Measurements from ENCODE around the gene MYO1E.

The MYO1E gene

DNA sequence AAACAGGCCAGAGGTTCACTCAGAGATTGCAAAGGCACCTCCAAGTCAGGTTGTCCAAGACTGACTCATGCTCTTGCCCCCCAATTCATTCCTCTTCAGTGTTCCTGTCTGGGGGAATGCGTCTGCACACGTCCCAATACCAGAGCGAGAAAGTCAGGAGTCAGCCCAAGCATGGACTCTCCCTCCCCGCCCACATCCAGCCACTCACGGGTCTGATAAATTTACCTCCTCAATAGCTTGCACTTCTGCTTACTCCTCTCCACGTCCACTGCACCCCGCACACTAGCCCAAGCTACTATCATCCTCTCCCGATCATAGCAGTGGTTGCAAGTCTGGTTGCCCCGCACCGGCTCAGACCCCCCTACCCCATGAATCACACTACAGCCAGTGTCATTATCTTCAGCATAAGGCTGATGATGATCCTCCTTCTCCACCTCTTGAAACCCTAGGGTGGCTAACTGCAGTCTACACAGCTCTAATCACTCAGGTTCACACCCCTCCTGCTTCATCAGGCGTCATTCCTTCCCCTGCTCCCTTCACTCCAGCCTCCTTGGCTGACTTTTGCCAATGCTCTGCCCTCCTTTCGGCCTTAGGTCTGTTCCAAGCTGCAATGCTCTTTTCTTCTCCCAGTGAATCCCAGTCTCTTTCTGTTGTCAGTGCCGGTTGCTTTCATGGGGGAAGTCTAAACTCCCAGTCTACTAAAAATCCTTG, 27.6 kb upstream of the MYO1E start:
- DNase-seq (ENCODE audit: low spot score): no peak
- in situ Hi-C loops (cut with MboI; ENCODE audit: low pct_unique_long_range_greater_than_20kb, low sequenced_read_pairs, unreplicated experiment): no loop called here
- TF ChIP-seq, protein P1, sequence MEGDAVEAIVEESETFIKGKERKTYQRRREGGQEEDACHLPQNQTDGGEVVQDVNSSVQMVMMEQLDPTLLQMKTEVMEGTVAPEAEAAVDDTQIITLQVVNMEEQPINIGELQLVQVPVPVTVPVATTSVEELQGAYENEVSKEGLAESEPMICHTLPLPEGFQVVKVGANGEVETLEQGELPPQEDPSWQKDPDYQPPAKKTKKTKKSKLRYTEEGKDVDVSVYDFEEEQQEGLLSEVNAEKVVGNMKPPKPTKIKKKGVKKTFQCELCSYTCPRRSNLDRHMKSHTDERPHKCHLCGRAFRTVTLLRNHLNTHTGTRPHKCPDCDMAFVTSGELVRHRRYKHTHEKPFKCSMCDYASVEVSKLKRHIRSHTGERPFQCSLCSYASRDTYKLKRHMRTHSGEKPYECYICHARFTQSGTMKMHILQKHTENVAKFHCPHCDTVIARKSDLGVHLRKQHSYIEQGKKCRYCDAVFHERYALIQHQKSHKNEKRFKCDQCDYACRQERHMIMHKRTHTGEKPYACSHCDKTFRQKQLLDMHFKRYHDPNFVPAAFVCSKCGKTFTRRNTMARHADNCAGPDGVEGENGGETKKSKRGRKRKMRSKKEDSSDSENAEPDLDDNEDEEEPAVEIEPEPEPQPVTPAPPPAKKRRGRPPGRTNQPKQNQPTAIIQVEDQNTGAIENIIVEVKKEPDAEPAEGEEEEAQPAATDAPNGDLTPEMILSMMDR (IDR thresholded peaks at IDR 0.05; ENCODE audit: extremely low read depth, insufficient read depth, missing control alignments): no peak

DNA sequence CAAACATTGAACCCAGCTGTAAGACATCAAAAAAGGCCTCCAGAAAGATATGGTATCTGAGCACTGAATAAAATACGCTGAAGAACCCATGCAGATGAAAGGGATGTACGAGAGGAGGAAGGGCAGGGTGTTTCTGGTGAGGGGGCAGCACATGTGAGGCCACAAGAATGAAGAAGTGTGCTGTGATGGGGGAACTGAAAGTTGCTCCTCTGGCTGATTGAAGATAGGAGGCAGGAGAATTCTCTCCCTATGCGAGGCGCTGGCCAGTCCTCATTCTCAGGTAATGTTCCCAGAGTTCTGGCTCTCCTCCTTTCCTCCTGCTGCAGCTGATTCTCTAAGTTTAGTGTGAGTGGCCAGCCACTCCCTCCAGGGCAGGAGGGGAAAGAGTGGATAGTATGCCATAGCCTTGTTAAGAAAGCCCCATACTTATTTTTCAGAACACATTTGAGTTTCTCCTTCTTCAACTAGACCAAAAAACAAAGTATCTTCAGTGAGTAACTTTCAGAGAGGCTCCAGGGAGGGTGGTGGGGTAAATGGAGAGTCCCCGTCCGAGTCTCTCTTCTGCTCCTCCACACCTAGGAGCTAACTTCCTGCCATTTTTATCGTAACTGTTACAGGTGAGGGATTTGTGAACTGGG, 26.9 kb upstream of the MYO1E start:
- DNase-seq (ENCODE audit: low spot score): peak; percentile 48
- in situ Hi-C loops (cut with MboI; ENCODE audit: low pct_unique_long_range_greater_than_20kb, low sequenced_read_pairs, unreplicated experiment): no loop called here

DNA sequence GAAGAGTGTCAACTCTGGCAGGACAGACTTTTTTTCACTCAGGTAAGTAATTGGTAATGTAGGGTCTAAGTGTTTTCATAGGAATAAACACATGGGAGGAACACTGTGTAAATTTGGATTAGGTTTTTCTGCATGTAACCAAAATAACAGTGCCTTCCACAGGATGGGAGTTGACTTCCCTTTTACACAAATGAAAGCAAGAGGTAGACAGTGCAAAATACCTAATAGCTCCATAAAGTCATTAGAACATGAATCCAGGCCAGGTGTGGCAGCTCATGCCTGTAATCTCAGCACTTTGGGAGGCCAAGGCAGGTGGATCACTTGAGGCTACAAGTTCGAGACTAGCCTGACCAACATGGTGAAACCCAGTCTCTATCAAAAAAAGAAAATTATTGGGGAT, 25.5 kb upstream of the MYO1E start:
- DNase-seq (ENCODE audit: low spot score): no peak
- in situ Hi-C loops (cut with MboI; ENCODE audit: low pct_unique_long_range_greater_than_20kb, low sequenced_read_pairs, unreplicated experiment): no loop called here
- TF ChIP-seq, protein P1 (IDR thresholded peaks at IDR 0.05; ENCODE audit: extremely low read depth, insufficient read depth, missing control alignments): no peak

More for the DNA sequence above, 26.9 kb upstream of the MYO1E start:
- TF ChIP-seq, protein P1 (IDR thresholded peaks at IDR 0.05; ENCODE audit: extremely low read depth, insufficient read depth, missing control alignments): no peak

DNA sequence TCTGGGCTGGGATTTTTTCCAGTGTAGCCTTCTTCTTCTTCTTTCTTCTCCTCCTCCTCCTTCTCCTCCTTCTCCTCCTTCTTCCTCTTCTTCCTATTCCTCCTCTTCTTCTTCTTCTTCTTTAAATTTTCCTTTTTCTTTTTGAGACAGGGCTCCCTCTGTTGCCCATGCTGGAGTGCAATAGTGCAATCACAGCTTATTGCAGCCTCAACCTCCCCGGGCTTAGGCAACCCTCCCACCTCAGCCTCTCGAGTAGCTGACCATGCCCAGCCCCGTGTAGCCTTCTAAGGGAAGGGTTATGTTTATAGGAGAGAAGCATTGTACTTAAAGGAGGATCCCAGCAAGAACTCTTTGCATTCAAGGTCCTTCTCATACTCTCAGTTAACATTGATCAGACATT, 24.0 kb upstream of the MYO1E start:
- in situ Hi-C loops (cut with MboI; ENCODE audit: low pct_unique_long_range_greater_than_20kb, low sequenced_read_pairs, unreplicated experiment): no loop called here

DNA sequence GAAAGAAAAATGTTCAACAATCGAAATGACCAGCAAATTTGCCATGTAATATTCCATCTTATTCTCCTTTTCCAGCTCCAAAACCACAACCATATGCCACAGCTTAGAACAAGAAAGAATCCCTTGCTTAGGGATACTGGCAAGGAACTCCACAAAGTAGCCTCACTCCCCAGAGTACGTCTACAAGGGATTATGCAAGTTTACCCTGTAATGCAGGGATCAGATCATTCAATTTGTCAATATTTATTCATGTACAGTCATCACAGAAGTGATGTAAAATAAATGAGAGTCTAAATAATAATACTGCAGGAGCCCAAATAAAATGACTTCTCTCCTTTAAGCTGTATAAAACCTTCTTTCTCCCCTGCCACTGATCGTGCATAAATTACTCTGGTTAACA, 23.5 kb upstream of the MYO1E start:
- TF ChIP-seq, protein P1 (IDR thresholded peaks at IDR 0.05; ENCODE audit: extremely low read depth, insufficient read depth, missing control alignments): no peak
- DNase-seq (ENCODE audit: low spot score): no peak
- in situ Hi-C loops (cut with MboI; ENCODE audit: low pct_unique_long_range_greater_than_20kb, low sequenced_read_pairs, unreplicated experiment): no loop called here

More for the DNA sequence above, 24.0 kb upstream of the MYO1E start:
- TF ChIP-seq, protein P1 (IDR thresholded peaks at IDR 0.05; ENCODE audit: extremely low read depth, insufficient read depth, missing control alignments): no peak
- DNase-seq (ENCODE audit: low spot score): no peak

DNA sequence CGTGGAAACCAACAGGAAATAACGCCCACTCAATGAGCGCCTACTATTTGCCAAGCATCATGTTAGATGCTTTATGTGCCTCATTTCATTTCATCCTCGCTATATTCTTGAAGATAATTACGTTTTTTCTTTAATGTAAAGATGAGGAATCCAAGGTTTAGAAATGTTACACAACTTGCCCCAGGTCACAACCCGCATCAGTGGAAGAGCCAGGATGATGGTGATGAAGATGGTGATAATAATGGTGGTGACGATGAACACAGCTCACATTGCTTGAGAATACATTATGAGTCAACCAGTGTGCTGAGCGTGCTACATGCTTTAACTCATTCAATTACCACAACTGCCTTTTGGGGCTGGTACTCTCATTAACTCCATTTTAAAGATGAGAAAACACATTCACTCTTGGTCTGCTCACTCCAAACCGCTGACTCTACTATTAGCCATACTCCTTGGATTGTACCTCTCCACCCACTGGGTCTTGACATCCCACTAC, 21.5 kb upstream of the MYO1E start:
- TF ChIP-seq, protein P1 (IDR thresholded peaks at IDR 0.05; ENCODE audit: extremely low read depth, insufficient read depth, missing control alignments): no peak
- in situ Hi-C loops (cut with MboI; ENCODE audit: low pct_unique_long_range_greater_than_20kb, low sequenced_read_pairs, unreplicated experiment): no loop called here
- DNase-seq (ENCODE audit: low spot score): no peak

All from GM13977 (cell line).